Fibroblast of upper back skin (primary cell): Measurements from ENCODE around the gene TUBA3D.
"Not testable (repeated sequence)": the region's sequence is repeated elsewhere in the genome, so short reads cannot be mapped to it uniquely, and the experiment has no call there.

ENCODE experiments used
- DNase-seq: peaks from one replicate; pipeline ENCODE4 v3.0.0-alpha.2; 2013

TUBA3D gene

DNA sequence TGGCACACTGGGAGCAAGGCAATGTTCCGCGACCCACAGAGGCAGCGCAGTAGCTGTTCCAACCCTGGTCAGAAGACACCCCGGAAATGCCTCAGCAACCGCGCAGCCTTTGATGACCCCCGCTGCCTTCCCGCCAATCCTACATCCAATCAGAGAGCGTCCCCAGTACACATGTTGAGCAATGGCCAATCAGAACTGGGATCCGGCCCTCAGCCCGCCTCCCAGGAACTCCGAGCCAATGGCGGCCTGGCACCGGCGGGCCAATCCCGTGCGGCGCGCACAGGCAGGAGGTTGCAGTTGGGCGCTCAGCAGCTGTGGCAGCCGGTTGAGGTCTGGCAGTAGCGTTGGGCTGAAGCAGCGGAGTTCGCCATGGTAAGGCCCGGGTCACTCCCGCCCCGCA lies at the start of gene TUBA3D:
Gene TUBA3D, plus strand, starts transcription at position 289 of the 400 bp plus-strand sequence. Its CDS starts 81 bp downstream, at position 370.
- no peak for DNase-seq

DNA sequence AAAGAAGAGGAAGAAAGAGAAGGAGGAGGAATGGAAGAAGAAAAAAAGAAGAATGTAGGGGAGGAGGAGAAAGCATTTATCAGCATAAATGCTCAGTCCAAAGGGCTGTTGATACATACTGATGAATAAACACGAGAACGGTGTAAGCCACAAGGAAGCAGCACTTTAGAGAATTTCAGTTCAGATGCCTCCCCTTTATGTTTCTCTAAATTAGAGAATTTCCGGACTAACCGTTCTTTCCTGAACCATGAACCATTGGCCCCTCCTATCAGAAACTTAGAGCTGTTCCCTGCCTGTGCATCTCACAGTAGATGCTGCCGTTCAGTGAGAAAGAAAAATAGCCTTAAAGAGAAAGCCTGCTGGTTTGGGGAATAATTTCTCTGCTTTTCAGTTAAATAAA lies 49.2 kb upstream of the TUBA3D start:
- no peak for DNase-seq

DNA sequence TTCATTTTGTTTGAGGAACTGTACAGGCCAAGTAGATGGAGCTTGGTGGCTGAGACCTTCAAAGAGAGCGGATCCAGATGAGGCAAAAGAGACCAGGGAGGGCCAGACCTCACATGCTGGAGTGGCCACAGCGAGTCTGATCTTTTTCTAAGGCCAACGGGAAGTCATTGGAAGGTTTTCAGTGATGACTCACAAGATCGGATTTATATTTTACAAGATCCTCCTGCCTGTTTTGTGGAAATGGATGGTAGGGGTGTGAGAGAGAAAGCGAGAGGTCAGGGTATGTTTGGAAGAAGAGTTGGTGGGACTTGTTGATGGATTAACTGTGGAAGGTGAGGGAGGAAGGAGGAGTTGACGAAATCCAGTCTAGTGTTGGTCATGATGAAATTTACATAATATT lies 44.6 kb upstream of the TUBA3D start:
- peak; percentile 9 for DNase-seq

DNA sequence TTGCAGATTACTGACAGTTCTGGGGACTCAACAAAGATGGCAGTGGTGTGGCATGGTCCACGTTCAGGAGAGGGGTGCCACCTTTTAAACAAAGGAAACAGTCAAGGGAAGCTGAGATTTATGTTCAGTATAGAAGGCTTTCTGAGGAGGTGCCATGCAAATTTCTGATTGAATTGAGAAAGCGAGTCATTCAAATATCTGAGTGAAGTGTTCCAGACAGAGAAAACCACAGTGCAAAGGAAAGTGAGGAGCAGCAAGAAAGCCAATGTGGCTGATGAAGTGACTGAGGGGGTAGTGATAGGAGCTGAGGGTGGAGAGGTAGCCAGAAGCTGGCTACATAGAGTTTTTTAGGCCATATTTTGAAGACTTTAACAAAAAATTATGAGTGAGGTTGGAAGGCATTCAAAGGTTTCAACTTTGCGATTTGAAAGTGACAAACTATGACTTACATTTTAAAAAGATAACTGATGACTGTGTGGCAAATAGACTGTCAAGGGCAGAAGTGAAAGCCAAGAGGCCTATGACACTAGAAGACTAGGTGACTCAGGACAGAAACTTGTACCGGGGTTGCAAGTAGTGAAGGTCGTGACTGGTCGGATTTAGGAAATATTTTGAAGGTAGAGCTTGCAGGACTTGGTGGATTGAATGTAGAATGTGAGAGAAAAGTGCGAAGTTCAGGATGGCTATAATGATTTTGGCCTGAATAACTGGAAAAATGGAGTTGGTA lies 35.0 kb upstream of the TUBA3D start:
- DNase-seq, result not testable (repeated sequence)

DNA sequence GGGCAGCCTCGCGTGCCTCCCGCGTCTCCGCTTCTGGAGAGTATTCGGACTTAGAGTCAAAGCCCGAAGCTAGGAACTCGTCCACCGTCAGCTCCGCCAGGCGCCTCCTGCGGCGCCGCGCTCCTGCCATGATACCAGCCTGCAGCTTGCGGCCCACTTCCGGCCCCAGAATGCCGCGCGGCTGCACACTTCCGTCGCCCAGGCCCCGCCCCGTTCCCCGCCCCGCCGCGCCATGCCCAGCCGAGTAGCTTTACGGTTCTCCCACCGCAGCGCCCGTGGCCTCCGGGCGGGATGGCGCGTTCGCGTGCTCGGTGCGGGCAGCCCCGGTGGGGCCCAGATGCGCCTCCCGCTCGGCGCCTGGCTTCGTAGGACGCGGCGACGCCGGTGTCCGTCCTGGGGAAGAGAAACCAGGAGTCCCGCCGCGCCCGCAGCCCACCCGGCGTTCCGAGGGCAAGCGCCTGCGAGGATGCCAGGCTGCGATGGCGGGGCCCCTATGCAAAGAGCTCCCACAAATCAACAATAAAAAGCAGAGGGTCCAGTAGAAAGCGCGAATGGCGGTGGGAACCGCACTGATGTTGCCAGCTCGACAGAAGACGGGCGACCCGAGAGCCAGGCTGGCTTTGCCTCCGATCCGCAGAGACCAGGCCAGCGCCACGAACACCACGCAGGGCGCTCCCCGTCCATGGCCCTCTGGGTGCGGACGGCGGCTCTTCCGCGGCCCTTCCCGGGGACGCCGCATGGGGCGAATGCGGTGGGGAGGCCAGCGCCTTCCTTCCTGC lies 31.0 kb upstream of the TUBA3D start:
- not testable (repeated sequence) for DNase-seq

DNA sequence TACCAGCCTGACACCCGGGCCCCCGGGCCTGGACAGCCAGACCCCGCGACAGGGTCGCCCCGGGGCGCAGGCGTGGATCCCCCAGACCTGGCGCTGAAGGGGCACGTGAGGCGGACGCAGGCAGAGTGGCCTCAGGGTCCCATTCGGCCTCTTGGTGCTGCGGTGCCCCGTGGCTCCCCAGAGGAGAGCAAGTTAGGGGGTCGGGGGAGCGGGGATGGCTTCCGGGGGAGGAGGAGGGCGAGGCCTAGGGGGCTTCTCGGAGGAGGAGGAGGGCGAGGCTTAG lies 30.5 kb upstream of the TUBA3D start:
- DNase-seq, result not testable (repeated sequence)

DNA sequence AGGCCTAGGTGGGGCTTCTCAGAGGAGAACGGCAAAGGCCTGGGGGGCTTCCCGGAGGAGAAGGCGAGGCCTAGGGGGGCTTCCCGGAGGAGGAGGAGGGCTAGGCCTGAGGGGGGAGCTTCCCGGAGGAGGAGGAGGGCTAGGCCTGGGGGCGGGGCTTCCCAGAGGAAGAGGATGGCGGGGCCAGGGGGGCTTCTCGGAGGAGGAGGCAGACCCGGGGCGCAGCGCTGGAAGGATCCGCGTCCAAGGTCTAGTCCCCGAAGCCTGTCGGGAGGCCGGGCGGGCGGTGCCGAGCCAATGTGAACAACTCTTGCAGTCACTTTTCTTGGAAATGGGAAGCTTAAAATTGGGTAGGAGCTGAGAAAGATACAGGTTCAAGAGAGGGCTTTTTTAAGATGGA lies 30.0 kb upstream of the TUBA3D start:
- DNase-seq, result no peak

DNA sequence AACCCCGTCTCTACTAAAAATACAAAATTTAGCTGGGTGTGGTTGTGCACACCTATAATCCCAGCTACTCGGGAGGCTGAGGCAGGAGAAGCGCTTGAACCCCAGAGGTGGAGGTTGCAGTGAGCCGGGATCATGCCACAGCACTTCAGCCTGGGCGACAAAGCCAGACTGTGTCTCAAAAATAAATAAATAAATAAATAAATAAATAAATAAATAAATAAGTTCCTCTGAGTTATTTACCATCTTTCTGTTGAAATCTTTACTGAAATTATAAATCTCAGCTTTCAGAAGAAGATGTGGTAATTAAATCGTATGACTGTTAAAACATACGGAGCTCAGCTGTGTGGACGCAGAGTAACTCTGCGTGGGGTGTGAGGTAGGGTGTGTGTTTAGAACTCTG lies 27.9 kb upstream of the TUBA3D start:
- DNase-seq, result not testable (repeated sequence)

DNA sequence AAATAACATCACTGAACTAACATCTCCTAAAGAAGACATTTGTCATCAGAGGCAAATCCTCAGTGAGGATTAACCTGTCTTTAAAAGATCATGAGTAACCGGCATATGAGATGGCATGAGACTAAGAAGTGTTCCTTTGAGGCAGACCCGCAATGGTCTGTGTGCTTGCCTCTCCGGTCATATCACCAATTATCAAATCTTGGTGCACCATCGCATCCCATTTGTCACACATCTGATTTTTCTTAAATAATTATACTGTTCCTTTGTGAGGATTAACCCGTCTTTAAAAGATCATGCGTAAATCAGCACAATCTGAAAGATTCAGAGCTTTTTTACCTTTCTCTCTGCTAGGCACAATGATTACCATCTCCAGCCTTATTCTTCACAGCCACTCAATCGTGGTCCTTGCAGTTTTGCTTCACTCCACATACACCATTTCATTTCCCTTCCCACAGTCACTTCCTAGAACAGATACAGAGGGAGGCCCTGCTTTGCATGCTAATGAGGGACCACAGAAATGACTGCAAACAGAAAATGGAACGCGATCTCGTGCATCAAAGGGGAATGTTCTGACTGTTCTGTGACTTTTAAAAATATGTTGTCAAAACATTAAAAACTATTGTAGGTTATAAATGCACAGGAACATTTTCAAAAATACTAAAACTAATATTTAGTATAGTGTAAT lies 24.5 kb upstream of the TUBA3D start:
- DNase-seq, result not testable (repeated sequence)

DNA sequence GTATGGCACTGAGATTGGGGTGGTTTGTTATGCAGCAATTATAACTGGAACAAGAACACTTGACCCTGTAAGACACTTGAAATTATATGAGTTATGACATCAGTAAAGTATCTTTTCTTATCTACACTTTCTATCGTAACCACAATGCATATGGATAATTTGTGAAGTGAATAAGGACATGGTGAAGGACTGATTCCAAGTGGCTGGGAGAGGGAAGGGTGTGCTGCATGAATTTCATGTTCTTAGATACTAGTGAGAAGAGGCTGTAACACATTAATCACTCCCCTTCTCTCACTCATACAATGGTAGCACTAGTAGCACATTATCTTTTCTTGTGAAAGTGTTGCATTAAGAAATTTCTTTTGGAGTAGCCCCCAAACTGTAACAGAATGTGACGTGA lies 21.0 kb upstream of the TUBA3D start:
- not testable (repeated sequence) for DNase-seq

DNA sequence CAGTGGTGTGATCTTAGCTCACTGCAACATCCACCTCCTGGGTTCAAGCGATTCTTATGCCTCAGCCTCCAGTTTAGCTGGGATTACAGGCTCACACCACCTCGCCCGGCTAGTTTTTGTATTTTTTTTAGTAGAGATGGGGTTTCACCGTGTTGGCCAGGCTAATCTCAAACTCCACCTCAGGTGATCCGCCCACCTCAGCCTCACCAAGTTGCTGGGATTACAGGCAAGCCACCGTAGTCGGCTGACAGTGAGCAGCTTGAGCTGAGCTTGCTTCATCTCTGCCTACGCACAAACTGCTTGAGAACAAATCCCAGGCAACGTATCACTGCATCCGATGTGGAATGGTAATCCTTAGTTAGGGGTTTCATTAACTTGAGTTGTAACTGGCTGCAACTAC lies 8.2 kb upstream of the TUBA3D start:
- DNase-seq, result not testable (repeated sequence)

DNA sequence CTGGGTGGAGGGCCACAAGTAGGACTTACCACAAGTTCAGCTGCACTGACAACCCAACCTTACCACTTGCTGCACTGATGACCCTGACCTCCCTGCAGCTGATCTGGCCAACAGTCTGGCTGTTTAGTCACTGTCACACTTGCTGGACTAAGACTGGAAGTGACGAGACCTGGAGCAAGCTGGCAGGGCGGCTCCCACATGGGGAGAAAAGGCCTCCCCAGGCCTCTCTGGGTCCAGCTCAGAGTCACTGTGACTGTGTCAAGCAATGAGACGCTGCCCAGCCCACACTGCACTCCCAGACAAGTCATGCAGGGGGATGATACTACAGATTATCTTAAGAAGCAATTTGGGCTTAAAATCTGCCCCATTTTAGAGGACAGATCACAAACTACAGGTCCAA lies 5.0 kb upstream of the TUBA3D start:
- DNase-seq, result not testable (repeated sequence)

DNA sequence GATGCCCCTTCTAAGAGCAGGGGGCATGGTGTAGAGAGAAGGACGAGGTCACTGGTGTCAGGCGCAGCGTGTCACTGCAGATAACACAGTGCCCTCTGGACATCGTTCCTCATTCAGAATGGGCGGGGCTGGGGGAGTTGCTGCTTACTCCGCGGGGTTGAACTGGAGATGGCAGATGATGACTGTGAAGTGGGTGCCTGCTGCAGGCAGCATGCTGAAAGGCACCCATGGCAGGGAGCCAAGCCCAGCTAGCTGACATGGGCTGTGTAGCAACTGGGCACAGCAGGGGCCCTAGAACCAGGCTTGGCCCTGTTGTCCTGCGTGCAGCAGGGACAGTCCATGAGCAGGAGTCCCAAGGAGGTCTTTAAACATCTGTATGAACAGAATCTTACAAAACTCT lies 4.3 kb upstream of the TUBA3D start:
- DNase-seq, result not testable (repeated sequence)

DNA sequence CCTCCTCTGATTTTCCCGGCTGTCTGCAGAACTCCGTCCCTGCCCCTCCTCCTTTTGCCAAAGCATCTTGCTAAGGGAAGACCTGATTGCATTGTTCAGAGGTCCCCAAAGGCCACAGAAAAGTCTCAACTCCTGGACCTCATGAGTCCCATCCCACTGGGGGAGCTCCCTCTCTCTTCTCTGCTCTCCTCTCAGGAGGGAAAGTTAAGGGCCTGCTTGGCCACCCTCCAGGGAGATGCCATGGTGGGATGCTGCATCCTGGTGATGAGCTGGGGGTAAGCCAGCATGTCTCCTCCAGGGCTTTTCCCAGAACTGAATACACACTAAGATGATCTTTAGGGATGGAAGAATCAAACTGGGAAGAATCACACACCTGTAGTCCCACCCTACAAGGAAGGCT lies 2.7 kb upstream of the TUBA3D start:
- DNase-seq, result not testable (repeated sequence)

DNA sequence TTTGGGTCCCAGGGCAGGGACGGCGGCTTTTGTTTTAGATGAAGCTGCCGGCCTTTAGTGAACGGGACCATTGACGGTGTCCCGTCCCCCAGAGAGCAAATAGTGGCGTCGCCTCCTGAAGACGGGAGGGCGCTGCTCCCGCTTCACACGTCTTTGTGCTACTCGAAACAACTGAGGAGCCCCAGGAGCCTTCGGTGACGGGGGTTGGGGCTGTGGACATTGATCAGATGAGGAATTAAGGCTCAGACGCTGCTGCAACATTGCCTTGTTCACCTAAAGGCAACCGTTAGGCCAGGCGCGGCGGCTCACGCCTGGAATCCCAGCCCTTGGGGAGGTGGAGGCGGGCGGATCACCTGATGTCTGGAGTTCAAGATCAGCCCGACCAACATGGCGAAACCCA lies 444 bp downstream of the TUBA3D start:
- not testable (repeated sequence) for DNase-seq

DNA sequence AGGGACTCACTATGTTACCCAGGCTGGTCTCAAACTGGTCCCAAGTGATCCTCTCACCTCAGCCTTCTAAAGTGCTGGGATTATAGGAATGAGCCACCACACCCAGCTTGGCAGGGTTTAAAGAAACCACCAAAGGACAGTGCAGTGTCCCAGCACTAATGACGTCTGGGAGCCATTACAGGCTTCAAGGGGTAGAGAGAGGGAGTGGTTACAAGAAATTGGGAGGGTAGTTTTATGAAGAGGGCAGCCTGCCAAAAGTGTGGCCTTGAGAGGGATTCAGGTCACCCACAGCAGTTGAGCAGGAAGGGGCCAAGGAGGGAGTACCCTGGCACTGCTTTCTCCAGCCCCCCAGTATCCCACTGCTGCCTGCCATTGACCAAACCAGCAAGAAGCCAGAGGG lies 1.3 kb downstream of the TUBA3D start:
- not testable (repeated sequence) for DNase-seq

DNA sequence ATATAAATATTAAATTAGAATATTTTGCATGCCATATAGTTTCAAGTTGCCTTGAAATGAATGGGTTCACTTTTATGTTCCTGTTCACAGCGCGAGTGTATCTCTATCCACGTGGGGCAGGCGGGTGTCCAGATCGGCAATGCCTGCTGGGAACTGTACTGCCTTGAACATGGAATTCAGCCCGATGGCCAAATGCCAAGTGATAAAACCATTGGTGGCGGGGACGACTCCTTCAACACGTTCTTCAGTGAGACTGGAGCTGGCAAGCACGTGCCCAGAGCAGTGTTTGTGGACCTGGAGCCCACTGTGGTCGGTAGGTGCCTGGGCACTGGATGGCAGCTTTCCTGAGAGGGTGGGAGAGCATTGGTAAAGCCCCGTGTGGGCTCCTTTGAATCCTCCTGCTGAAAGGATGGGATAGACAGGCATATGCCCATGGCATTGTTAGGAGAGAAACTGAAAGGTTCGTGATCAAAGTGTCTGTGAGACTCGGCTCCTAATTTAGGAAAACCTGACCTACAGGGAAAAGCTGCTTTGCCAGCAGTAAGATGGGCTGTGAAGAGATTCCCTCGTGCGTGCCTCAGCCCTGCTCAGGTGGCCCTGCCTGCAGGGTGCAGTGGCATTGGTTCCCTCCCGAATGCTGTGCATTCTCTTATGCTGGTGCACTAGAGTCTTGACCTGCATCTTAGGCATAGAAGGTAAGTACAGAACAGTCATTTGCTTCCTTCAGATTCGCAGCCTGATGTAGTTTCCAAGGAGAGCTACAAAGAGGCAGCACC lies 2.3 kb downstream of the TUBA3D start:
- DNase-seq, result not testable (repeated sequence)

DNA sequence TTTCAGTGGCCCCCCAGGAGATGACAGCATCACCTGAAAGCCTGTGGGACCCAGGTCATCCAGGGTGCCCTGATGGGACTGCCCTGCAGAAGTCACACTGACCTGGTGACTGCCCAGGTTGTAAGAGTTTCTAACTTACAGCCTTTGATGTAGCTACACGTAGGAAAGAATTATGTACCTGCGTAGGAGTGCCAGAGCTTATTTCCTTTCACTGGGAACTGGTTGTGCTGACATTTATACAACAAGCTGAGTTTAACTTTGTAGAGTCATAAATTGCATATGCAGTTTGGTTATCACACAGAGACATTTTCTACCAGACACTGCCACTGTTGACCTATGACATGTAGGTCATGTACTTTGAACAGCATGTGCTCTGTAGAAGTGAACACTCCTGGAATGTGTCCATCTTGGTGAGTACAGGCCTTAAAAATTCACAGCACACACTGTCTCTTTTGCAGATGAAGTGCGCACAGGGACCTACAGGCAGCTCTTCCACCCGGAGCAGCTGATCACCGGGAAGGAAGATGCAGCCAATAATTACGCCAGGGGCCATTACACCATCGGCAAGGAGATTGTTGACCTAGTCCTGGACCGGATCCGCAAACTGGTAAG lies 3.0 kb downstream of the TUBA3D start:
- DNase-seq, result not testable (repeated sequence)

DNA sequence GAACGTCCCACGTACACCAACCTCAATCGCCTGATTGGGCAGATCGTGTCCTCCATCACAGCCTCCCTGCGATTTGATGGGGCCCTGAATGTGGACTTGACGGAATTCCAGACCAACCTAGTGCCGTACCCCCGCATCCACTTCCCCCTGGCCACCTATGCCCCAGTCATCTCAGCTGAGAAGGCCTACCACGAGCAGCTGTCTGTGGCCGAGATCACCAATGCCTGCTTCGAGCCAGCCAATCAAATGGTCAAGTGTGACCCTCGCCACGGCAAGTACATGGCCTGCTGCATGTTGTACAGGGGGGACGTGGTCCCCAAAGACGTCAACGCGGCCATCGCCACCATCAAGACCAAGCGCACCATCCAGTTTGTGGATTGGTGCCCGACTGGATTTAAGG lies 4.4 kb downstream of the TUBA3D start:
- not testable (repeated sequence) for DNase-seq

DNA sequence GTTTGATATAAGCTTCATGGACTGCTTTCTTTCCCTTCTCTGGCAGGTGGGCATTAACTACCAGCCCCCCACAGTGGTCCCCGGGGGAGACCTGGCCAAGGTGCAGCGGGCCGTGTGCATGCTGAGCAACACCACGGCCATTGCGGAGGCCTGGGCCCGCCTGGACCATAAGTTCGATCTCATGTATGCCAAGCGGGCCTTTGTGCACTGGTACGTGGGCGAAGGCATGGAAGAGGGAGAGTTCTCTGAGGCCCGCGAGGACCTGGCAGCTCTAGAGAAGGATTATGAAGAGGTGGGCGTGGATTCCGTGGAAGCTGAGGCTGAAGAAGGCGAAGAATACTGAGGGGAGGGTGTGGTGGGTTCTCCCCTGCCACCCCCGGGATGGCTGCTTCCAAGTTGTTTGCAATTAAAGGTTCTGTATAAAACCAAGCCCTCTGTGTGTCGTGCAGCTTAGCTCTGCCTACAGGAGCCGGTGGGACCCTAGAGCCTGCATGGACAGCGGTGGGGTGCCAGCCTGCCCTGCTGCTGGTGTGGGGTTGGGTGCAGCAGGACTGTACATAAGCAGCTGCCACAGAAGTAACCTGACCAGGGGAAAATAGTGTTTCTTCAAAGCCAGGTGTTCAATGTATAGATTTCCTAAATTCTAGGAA lies 6.7 kb downstream of the TUBA3D start:
- not testable (repeated sequence) for DNase-seq

DNA sequence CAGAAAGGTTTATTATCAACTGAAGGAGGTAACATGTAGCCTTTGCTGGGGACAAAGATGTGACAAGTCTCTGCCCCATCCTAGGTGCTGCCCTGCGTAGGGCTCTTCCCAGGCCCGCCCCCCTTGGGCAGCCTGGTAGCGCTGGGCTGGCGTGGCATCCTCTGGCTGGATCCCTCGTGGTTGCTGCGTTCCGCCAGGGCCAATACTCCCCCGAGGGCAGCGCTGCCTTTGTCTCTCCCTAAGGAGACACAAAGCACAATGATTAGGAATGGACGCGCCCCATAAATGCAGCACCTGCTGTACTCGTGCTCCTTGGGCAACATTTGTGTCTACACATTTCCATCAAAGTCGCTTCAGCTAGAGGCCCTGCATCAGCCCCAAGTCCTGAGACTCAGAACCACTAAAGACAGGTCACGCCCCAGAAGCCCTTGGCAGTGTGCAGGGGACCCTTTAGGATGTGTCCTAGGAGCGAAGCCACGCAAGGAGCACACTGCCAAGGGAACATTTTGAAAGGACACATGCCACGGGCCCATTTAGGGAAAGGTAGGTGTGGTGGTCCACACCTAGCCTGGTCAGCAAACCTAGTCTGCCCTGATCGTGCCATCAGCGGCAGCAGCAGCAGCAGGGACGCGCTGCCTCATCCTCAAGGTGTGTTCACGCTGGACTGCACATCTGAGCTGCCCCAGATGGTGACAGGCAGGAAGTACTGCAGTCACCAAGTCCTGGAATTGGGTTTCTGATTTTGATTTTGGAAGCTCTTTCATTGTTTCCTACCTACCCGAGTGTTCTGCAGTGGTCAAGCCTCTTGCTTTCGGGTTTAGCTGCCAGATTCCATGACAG lies 8.3 kb downstream of the TUBA3D start:
- not testable (repeated sequence) for DNase-seq
